ENCODE results near the gene PLOD3.

DNA sequence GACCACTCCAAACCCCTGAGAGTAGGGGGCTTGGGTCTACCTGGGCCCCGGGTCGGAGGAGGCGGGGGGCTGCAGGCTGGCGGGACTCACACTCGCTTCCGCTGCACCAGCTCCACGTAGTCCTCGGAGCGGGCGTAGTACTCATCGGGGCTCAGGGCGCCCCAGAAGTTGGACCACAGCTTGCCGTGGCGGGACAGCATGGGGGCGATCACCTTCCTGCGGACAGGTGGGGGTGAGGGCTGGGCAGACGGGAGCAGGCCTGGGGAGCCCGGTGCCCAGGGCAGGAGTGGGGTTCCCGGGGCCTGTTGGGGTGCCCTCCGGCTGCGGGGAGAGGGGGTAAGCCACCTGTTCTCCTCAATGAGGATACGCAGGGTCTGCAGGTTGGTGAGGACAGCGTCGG lies 5.9 kb downstream of the PLOD3 start:
- TF ChIP-seq, protein P1, sequence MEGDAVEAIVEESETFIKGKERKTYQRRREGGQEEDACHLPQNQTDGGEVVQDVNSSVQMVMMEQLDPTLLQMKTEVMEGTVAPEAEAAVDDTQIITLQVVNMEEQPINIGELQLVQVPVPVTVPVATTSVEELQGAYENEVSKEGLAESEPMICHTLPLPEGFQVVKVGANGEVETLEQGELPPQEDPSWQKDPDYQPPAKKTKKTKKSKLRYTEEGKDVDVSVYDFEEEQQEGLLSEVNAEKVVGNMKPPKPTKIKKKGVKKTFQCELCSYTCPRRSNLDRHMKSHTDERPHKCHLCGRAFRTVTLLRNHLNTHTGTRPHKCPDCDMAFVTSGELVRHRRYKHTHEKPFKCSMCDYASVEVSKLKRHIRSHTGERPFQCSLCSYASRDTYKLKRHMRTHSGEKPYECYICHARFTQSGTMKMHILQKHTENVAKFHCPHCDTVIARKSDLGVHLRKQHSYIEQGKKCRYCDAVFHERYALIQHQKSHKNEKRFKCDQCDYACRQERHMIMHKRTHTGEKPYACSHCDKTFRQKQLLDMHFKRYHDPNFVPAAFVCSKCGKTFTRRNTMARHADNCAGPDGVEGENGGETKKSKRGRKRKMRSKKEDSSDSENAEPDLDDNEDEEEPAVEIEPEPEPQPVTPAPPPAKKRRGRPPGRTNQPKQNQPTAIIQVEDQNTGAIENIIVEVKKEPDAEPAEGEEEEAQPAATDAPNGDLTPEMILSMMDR (IDR thresholded peaks at IDR 0.05; ENCODE audit: insufficient read depth, low read length, poor library complexity, severe bottlenecking) = no peak
- no peak for TF ChIP-seq EZH2phosphoT487 (conservative IDR thresholded peaks at IDR 0.05; ENCODE audit: low read length)

Measured in SU-DHL-6 (cell line).